Small intestine (tissue), 7 donors: ENCODE data around the gene KCTD13. TPM values are rescaled to one million over a fixed set of nuclear protein-coding genes. Genes with fewer than 3 reads are reported as not detected.
"Not testable (repeated sequence)": the region's sequence is repeated elsewhere in the genome, so short reads cannot be mapped to it uniquely, and the experiment has no call there.

Source experiments
- DNase-seq, 2 donors: peaks; one replicate each; pipeline versions ENCODE4 v3.0.0 to v3.0.0-alpha.2; 2013
- FAIRE-seq: peaks from 2 replicates; lab custom pipeline; 2012; peaks lifted over from hg19 to GRCh38; lab: Jason Lieb, UNC
- H3K27ac ChIP-seq, 3 donors: one replicate each; pipeline ENCODE4 v1.5.1; 2013; ENCODE audit warnings: low read length in 2 of 3, mild to moderate bottlenecking in 2 of 3, control low read depth in 1 of 3, inconsistent platforms in 1 of 3, low read depth in 1 of 3, moderate library complexity in 1 of 3
- H3K27me3 ChIP-seq, 3 donors: one replicate each; pipeline ENCODE4 v1.6.1; 2013; ENCODE audit warnings: low read length in 3 of 3, inconsistent platforms in 1 of 3; ENCODE audit not compliant: control insufficient read depth in 3 of 3, insufficient read depth in 3 of 3
- H3K36me3 ChIP-seq, 3 donors: one replicate each; pipeline ENCODE4 v1.6.1; 2013; ENCODE audit warnings: low read length in 3 of 3, inconsistent platforms in 1 of 3, low read depth in 1 of 3, mild to moderate bottlenecking in 1 of 3, moderate library complexity in 1 of 3; ENCODE audit not compliant: control insufficient read depth in 3 of 3, insufficient read depth in 2 of 3
- H3K4me1 ChIP-seq, 3 donors: one replicate each; pipeline ENCODE4 v1.6.1; 2013; ENCODE audit warnings: low read length in 2 of 3, inconsistent platforms in 1 of 3, low read depth in 1 of 3, mild to moderate bottlenecking in 1 of 3, moderate library complexity in 1 of 3; ENCODE audit not compliant: control insufficient read depth in 3 of 3, insufficient read depth in 2 of 3
- H3K4me3 ChIP-seq, 3 donors: one replicate each; pipeline ENCODE4 v1.5.1; 2013; ENCODE audit warnings: low read length in 3 of 3, control low read depth in 1 of 3, inconsistent platforms in 1 of 3, low read depth in 1 of 3, mild to moderate bottlenecking in 1 of 3, moderate library complexity in 1 of 3
- H3K9me3 ChIP-seq, 2 donors: one replicate each; pipeline ENCODE4 v1.6.1; 2013; ENCODE audit warnings: low read depth in 1 of 2, low read length in 1 of 2; ENCODE audit not compliant: control insufficient read depth in 2 of 2, insufficient read depth in 1 of 2
- WGBS, 3 donors: extraction: QIAGEN DNeasy Blood & Tissue Kit; methylation state at CpG; one replicate each; pipeline ENCODE4 v1.1.7; 2013; 5-methylcytosine and 5-hydroxymethylcytosine counted together
- polyA plus RNA-seq, 4 donors: library from polyadenylated mRNA; stranded (reverse) in 3 of 4; unstranded in 1 of 4; fragments of 200-250 nt in 3 of 4; fragments of 120-200 nt in 1 of 4; gene quantifications; one replicate each; pipeline versions ENCODE4 v1.2.1 to v1.2.3, GENCODE V29; 2013
- donor health status: healthy with polysubstance abuse.
- donor health status: control.
- donor health status: control.
- donor health status: Bipolar disorder and iron deficiency.
- donor health status: healthy.

Gene KCTD13
- polyA plus RNA-seq, 4 donors, result 10.8 to 26.6 (median 15.9) TPM

DNA sequence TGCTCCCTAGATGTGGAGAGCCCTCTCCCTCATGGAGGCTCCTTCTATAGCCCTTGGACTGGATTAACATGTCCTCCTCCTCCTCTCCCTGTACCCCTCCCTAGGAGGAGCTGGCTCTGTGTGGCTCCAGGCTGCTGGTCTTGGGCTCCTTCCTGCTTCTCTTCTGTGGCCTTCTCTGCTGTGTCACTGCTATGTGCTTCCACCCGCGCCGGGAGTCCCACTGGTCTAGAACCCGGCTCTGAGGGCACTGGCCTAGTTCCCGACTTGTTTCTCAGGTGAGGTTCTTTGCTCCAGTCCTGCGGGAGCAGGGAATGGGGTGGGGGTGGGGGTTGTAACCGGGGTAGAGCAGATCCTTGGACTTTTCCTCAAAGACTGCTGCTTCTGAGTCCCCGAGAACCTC is 45.3 kb upstream of the KCTD13 start:
- Histone ChIP-seq H3K27me3 (no peaks in the 10 kb centered on the region), H3K9me3 (peaks cover 0 to 6% of the 10 kb centered on the region in 2 donors), H3K4me3 (no peak overlapping the region), H3K27ac (no peak overlapping the region), H3K4me1 (peaks cover 0 to 13% (median 12%) of the 10 kb centered on the region in 3 donors), H3K36me3 (peaks cover 10 to 36% (median 11%) of the 10 kb centered on the region in 3 donors)
- WGBS, 3 donors, result 86 to 95% (median 91%) methylated on average over 8 of the region's 8 CpGs
- DNase-seq (no peak), FAIRE-seq (no peak)

DNA sequence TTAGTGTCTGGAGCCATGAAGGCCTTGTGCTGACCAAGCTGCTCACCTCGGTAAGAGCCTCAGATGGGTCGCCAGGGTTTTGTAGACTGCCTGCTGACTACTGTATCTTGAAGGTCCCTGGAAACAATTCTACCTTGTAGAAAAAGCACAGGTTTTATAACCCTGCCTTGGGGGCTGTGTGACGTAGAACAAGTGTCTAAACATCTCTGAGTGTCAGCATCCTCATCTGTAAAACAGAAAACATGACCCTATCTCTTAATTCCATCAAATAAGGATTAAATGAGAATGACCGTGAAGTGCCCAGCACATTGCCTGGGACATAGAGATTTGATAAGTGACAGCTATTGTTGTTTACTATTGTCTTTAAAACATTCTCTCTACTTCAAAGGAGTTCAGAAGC is 42.2 kb upstream of the KCTD13 start:
- FAIRE-seq, result no peak
- no peak overlapping the region for H3K4me3 ChIP-seq
- H3K36me3 ChIP-seq, result peaks cover 10 to 49% (median 11%) of the 10 kb centered on the region in 3 donors
- WGBS, 3 donors, result 90 to 95% (median 93%) methylated on average over 4 of the region's 4 CpGs
- peaks cover 0 to 6% (median 2%) of the 10 kb centered on the region in 3 donors for H3K4me1 ChIP-seq
- H3K27ac ChIP-seq, result no peak overlapping the region
- H3K9me3 ChIP-seq, result peaks cover 0 to 5% of the 10 kb centered on the region in 2 donors
- no peak for DNase-seq
- no peaks in the 10 kb centered on the region for H3K27me3 ChIP-seq

DNA sequence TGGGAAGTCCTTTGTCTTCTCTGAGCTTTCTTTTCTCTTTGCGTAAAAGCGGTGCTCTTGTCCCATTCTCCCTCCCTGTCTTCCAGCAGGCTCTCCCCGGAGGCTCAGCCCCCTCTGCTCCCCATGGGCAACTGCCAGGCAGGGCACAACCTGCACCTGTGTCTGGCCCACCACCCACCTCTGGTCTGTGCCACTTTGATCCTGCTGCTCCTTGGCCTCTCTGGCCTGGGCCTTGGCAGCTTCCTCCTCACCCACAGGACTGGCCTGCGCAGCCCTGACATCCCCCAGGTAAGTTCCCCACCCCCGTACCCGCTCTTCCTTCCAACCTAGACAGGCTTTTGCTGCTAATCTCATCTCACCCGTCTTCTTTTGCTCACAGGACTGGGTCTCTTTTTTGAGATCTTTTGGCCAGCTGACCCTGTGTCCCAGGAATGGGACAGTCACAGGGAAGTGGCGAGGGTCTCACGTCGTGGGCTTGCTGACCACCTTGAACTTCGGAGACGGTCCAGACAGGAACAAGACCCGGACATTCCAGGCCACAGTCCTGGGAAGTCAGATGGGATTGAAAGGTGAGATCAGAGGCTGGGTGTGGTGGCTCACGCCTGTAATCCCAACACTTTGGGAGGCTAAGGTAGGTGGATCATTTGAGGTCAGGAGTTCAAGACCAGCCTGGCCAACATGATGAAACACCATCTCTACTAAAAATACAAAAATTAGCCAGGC is 37.2 kb upstream of the KCTD13 start:
- FAIRE-seq (no peak), DNase-seq (no peak)
- 77 to 79% (median 78%) methylated on average over 14 of the region's 14 CpGs for WGBS, 3 donors
- peak overlapping the region; percentile 93 to 99 (median 97) for H3K27ac ChIP-seq
- no peaks in the 10 kb centered on the region for H3K9me3 ChIP-seq
- no peaks in the 10 kb centered on the region for H3K27me3 ChIP-seq
- H3K36me3 ChIP-seq, result peaks cover 3 to 26% (median 4%) of the 10 kb centered on the region in 3 donors
- H3K4me1 ChIP-seq, result peaks cover 0 to 17% (median 2%) of the 10 kb centered on the region in 3 donors
- peak overlapping the region in 2 of 3 donors; percentile 69 to 83 for H3K4me3 ChIP-seq

DNA sequence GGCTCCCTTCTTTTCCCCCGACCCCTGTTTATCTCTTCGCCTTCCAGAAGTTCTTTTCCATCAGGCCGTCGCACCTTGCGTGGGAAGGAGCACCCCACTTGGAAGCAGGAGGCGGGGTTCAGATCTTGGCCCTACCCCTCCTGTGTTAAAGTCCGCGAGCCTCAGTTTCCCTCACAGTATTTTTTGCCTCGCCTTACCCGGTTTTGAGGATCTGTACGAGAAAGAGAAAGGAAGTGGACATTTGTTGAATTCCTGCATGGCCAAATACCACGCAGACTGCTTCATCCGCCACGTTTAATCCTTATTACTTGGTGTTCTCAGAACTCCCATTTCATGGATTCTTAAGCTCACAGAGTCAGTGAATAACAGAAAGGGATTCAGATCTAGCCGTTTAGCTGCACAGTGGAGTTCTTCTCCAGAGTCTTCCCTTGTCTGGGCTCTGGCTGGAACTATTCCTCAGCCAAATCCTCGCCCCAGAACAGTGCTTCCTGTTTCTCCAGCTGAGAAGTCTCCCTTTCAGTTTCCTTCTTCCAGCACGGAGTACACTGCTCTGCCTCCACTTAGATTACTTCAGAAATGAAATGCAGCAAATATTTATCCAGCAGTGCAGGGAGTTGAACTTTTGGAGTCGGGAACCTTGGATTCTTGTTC is 36.4 kb upstream of the KCTD13 start:
- FAIRE-seq (no peak), DNase-seq (peak; percentile 75 to 77)
- H3K27me3 ChIP-seq, result no peaks in the 10 kb centered on the region
- H3K36me3 ChIP-seq, result peaks cover 0 to 20% (median 0%) of the 10 kb centered on the region in 3 donors
- H3K4me3 ChIP-seq, result peak overlapping the region; percentile 69 to 85 (median 83)
- H3K4me1 ChIP-seq, result peaks cover 0 to 17% (median 2%) of the 10 kb centered on the region in 3 donors
- H3K27ac ChIP-seq, result peak overlapping the region; percentile 93 to 99 (median 97)
- 3 to 5% (median 5%) methylated on average over 16 to 18 of the region's 18 CpGs for WGBS, 3 donors
- no peaks in the 10 kb centered on the region for H3K9me3 ChIP-seq

DNA sequence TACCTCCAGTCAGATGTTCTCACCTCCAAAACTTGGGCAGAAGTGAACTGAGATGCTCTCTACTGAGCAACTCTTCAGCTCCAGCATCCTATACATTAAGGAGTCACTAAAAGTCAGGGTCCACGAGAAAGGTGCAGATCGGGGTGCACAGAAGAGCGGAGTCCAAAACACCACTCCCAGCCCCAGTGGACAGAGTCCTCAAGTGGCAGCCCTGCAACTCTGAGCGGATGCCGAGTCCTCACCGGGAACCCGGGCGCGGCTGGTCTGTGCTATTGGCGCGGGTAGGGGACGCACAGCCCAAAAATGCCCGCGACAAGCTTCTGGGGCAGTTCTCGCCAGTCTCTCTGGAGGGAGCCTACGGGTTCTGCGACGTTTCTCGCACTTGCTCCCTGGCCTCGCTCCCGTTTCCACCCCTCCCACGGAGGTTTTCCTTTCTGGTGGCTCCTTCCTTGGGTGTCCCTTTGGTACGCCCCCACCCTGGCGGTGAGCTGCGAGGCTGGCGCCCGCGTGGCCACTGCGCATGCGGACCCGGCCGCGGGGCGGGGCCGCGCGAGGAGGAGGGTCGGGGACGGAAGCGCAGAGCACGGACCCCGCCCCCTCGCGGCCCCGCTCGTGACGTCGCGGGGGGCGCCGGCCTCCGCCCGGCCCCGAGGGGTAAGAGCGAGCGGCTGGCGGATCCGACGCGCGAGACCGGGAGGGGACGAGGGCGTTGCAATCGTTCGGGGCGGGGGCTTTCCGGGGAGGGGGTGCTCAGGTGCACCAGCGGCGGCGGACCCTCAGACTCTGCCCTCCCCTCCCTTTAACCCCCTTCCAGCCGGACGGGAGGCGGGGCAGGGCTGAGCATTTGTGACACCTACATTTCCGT is 35.7 kb upstream of the KCTD13 start, which contains the start of gene TMEM219:
Gene TMEM219, plus strand, starts transcription at position 601 of the 865 bp plus-strand sequence. CDS start 1,065 bp downstream, outside the sequence.
- DNase-seq (peak; percentile 91 to 98), FAIRE-seq (no peak)
- H3K4me1 ChIP-seq, result peaks cover 0 to 17% (median 2%) of the 10 kb centered on the region in 3 donors
- WGBS, 3 donors, result 0 to 1% (median 0%) methylated on average over 34 to 75 of the region's 75 CpGs
- H3K27ac ChIP-seq, result peak within 1 kb of the TSS; percentile 95 to 99 (median 97)
- no peaks in the 10 kb centered on the region for H3K27me3 ChIP-seq
- peaks cover 0 to 16% (median 0%) of the 10 kb centered on the region in 3 donors for H3K36me3 ChIP-seq
- H3K4me3 ChIP-seq, result peak within 1 kb of the TSS; percentile 69 to 85 (median 83)
- H3K9me3 ChIP-seq, result no peaks in the 10 kb centered on the region

DNA sequence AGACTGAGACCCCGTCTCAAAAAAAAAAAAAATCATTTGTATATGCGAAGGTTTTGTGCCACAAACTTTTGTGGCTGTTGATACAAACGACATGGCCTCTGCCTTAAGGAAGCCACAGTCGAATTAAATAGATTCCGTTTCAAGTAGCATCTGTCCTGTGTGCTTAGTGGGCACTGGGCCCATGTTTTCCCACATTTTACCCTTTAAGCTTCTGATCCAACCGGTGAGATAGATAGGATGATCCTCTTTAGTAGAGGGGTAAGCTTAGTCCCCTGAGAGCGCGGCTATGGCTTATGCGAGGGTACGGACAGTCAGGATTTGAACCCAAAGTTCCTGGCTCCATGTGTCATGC is 35.1 kb upstream of the KCTD13 start:
- Histone ChIP-seq H3K27me3 (no peaks in the 10 kb centered on the region), H3K9me3 (no peaks in the 10 kb centered on the region), H3K4me1 (peaks cover 0 to 17% (median 2%) of the 10 kb centered on the region in 3 donors), H3K4me3 (peak overlapping the region in 2 of 3 donors; percentile 69 to 83), H3K27ac (peak overlapping the region; percentile 95 to 99 (median 97)), H3K36me3 (peaks cover 0 to 14% (median 0%) of the 10 kb centered on the region in 3 donors)
- DNase-seq (no peak), FAIRE-seq (no peak)
- 54 to 59% (median 58%) methylated on average over 9 to 10 of the region's 10 CpGs for WGBS, 3 donors

DNA sequence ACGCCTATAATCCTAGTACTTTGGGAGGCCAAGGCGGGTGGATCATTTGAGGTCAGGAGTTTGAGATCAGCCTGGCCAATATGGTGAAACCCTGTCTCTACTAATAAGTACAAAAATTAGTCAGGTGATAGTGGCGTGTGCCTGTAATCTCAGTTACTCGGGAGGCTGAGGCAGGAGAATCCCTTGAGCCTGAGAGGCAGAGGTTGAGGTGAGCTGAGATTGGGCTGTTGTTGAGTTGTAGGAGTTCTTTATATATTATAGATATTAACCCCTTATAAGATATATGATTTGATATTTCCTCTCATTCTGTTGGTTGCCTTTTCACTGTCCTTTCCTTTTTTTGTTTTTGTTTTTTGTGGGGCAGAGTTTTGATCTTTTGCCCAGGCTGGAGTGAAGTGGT is 33.8 kb upstream of the KCTD13 start:
- not testable (repeated sequence) for H3K36me3 ChIP-seq, H3K27me3 ChIP-seq, FAIRE-seq, DNase-seq, H3K27ac ChIP-seq, H3K9me3 ChIP-seq, H3K4me3 ChIP-seq
- H3K4me1 ChIP-seq, result peaks cover 0 to 14% (median 0%) of the 10 kb centered on the region in 3 donors
- WGBS, 3 donors, result 86 to 94% (median 89%) methylated on average over 4 of the region's 4 CpGs

DNA sequence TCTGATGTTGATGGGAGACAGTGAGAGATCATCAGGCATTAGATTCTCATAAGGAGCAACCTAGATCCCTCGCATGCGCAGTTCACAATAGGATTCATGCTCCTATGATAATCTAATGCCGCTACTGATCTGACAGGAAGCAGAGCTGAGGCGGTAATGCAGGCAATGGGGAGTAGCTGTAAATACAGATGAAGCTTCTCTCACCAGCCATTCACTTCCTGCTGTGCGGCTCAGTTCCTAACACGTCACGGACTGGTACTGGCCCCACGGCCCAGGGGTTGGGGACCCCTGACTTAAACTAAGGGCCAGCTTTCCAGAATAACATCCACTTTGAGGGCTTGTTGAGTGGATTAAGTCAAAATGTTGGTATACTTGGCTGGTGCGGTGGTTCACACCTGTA is 33.3 kb upstream of the KCTD13 start:
- H3K27me3 ChIP-seq, result no peaks in the 10 kb centered on the region
- H3K4me3 ChIP-seq, result no peak overlapping the region
- 83 to 93% (median 85%) methylated on average over 9 of the region's 9 CpGs for WGBS, 3 donors
- peaks cover 0 to 11% (median 0%) of the 10 kb centered on the region in 3 donors for H3K4me1 ChIP-seq
- no peak for FAIRE-seq
- no peak overlapping the region for H3K27ac ChIP-seq
- peaks cover 0 to 6% (median 0%) of the 10 kb centered on the region in 3 donors for H3K36me3 ChIP-seq
- H3K9me3 ChIP-seq, result no peaks in the 10 kb centered on the region
- DNase-seq, result no peak
